Astrocyte (in vitro differentiated cells and primary cell): ENCODE results near the gene AIRE. TPM values are rescaled to one million over a fixed set of nuclear protein-coding genes. Genes with fewer than 3 reads are reported as not detected.

Source experiments
- DNase-seq: peaks from one replicate; pipeline ENCODE4 v3.0.0-alpha.2; 2010; ENCODE audit warnings: low read depth
- FAIRE-seq: peaks from 2 replicates; lab custom pipeline; 2011; peaks lifted over from hg19 to GRCh38; lab: Jason Lieb, UNC
- H2AFZ ChIP-seq: 2 replicates; pipeline ENCODE4 v1.6.0; 2012; ENCODE audit warnings: low read depth, low read length, inconsistent platforms
- H3K27ac ChIP-seq: 2 replicates; pipeline ENCODE4 v1.5.1; 2011; ENCODE audit warnings: low read depth, low read length, inconsistent platforms
- H3K27me3 ChIP-seq: 2 replicates; pipeline ENCODE4 v1.6.0; 2011; ENCODE audit warnings: low read length, inconsistent platforms; ENCODE audit not compliant: insufficient read depth
- H3K36me3 ChIP-seq: 2 replicates; pipeline ENCODE4 v1.5.1; 2011; ENCODE audit warnings: low read length, inconsistent platforms; ENCODE audit not compliant: insufficient read depth
- H3K4me1 ChIP-seq: 2 replicates; pipeline ENCODE4 v1.5.1; 2011; ENCODE audit warnings: low read length, inconsistent platforms; ENCODE audit not compliant: insufficient read depth
- H3K4me2 ChIP-seq: 2 replicates; pipeline ENCODE4 v1.6.0; 2012; ENCODE audit warnings: low read length, inconsistent platforms
- H3K4me3 ChIP-seq: 2 replicates; pipeline ENCODE4 v1.5.1; 2011; ENCODE audit warnings: low read depth, mild to moderate bottlenecking, low read length, inconsistent platforms; ENCODE audit not compliant: insufficient read depth
- H3K79me2 ChIP-seq: 2 replicates; pipeline ENCODE4 v1.6.0; 2012; ENCODE audit warnings: mild to moderate bottlenecking, low read length, inconsistent platforms; ENCODE audit not compliant: insufficient read depth
- H3K9ac ChIP-seq: 2 replicates; pipeline ENCODE4 v1.6.0; 2012; ENCODE audit warnings: mild to moderate bottlenecking, low read length, inconsistent platforms
- H3K9me3 ChIP-seq: 2 replicates; pipeline ENCODE4 v1.5.1; 2012; ENCODE audit warnings: low read depth, mild to moderate bottlenecking, low read length, inconsistent platforms; ENCODE audit not compliant: insufficient read depth
- H4K20me1 ChIP-seq: 2 replicates; pipeline ENCODE4 v1.6.0; 2012; ENCODE audit warnings: low read length, inconsistent platforms; ENCODE audit not compliant: insufficient read depth
- H3K27ac Mint-ChIP-seq: one replicate; pipeline ENCODE4 v1.8.0; 2021; ENCODE audit warnings: mild to moderate bottlenecking, mixed read lengths; ENCODE audit not compliant: unreplicated experiment
- H3K27me3 Mint-ChIP-seq: one replicate; pipeline ENCODE4 v1.8.0; 2021; ENCODE audit warnings: low read depth, mixed read lengths; ENCODE audit not compliant: unreplicated experiment
- H3K36me3 Mint-ChIP-seq: one replicate; pipeline ENCODE4 v1.8.0; 2021; ENCODE audit warnings: low read depth, mixed read lengths; ENCODE audit not compliant: unreplicated experiment
- H3K4me1 Mint-ChIP-seq: one replicate; pipeline ENCODE4 v1.8.0; 2021; ENCODE audit warnings: low read depth, mixed read lengths; ENCODE audit not compliant: unreplicated experiment
- H3K4me3 Mint-ChIP-seq: one replicate; pipeline ENCODE4 v1.8.0; 2021; ENCODE audit warnings: mild to moderate bottlenecking, moderate library complexity, mixed read lengths; ENCODE audit not compliant: unreplicated experiment
- H3K9me3 Mint-ChIP-seq: one replicate; pipeline ENCODE4 v1.8.0; 2021; ENCODE audit warnings: mild to moderate bottlenecking, mixed read lengths; ENCODE audit not compliant: unreplicated experiment
- EZH2 ChIP-seq: IDR thresholded peaks from 2 replicates; pipeline ENCODE4 v1.6.1; 2012; ENCODE audit warnings: mild to moderate bottlenecking, low read length, inconsistent platforms; ENCODE audit not compliant: insufficient read depth
- total RNA-seq: library from RNA; stranded (reverse); gene quantifications from 2 replicates; pipeline ENCODE4 v1.2.1, GENCODE V29; 2021
- TF ChIP-seq, protein P1 (sequence below): IDR thresholded peaks from 2 replicates; pipeline ENCODE4 v1.5.1; 2011; ENCODE audit warnings: low read depth, mild to moderate bottlenecking, inconsistent platforms, low read length, moderate library complexity; ENCODE audit not compliant: insufficient read depth

AIRE gene
- total RNA-seq, 1 donor from 2014 or later, result 0.07 TPM

DNA sequence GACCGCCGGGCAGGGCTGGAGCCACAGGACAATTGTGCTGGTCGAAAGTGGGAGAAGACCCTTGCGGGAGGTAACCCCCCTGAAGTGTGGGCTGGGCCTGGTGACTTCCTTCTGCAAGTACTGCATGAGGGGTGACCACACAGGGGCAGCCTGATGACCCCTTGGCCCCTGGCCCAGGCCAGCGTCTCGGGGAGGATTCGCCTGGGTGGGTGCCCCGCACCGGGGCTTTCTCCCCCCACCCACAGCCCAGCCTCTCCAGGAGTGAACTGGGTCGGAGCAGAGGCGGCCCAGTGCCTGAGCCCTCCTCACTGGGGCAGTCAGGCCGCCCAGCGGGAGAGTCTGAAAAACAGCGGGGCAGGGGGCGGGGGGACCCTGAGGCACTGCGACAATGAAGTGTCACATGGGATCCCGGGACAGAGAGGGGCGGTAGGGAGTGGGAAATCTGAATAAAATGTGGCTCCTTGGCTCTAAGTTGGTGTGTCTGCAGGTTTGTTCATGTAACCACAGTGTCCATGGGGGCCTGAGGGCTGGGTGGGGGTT is 22.4 kb upstream of the AIRE start:
- H4K20me1 ChIP-seq, result no peaks in the 10 kb centered on the region
- no peaks in the 10 kb centered on the region for H3K36me3 Mint-ChIP-seq
- H3K9ac ChIP-seq, result no peak overlapping the region
- H3K4me3 Mint-ChIP-seq, result no peak overlapping the region
- H3K27ac Mint-ChIP-seq, result no peak overlapping the region
- H2AFZ ChIP-seq, result no peak overlapping the region
- DNase-seq (no peak), FAIRE-seq (no peak)
- H3K9me3 Mint-ChIP-seq, result peaks cover 3% of the 10 kb centered on the region
- TF ChIP-seq, protein P1, sequence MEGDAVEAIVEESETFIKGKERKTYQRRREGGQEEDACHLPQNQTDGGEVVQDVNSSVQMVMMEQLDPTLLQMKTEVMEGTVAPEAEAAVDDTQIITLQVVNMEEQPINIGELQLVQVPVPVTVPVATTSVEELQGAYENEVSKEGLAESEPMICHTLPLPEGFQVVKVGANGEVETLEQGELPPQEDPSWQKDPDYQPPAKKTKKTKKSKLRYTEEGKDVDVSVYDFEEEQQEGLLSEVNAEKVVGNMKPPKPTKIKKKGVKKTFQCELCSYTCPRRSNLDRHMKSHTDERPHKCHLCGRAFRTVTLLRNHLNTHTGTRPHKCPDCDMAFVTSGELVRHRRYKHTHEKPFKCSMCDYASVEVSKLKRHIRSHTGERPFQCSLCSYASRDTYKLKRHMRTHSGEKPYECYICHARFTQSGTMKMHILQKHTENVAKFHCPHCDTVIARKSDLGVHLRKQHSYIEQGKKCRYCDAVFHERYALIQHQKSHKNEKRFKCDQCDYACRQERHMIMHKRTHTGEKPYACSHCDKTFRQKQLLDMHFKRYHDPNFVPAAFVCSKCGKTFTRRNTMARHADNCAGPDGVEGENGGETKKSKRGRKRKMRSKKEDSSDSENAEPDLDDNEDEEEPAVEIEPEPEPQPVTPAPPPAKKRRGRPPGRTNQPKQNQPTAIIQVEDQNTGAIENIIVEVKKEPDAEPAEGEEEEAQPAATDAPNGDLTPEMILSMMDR, result no peak
- no peak for TF ChIP-seq EZH2
- no peak overlapping the region for H3K4me2 ChIP-seq
- H3K9me3 ChIP-seq, result no peaks in the 10 kb centered on the region
- H3K4me3 ChIP-seq, result no peak overlapping the region
- no peaks in the 10 kb centered on the region for H3K4me1 ChIP-seq
- no peaks in the 10 kb centered on the region for H3K79me2 ChIP-seq
- H3K27ac ChIP-seq, result no peak overlapping the region
- no peaks in the 10 kb centered on the region for H3K36me3 ChIP-seq
- H3K4me1 Mint-ChIP-seq, result peaks cover 1% of the 10 kb centered on the region
- peaks cover 5% of the 10 kb centered on the region for H3K27me3 ChIP-seq
- H3K27me3 Mint-ChIP-seq, result peaks cover 26% of the 10 kb centered on the region

DNA sequence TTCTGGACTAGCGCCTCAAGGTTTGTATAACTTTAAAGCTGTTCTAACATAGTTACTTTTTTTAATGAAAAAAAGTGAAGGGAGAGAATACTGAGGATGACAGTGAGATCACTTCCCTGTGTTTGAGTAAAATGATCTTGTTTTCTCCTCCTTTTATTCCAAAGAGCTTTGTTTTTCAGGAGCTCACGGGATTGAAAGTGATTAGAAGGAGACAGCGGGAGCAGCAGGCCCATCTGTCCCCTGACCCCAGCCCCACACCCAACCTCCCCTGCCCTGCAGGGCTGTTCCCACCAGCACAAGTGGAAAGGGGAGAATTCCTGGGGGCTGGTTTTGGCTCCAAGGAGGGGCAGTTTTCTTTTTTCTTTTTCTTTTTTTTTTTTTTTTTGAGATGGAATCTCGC is 21.9 kb upstream of the AIRE start:
- no peaks in the 10 kb centered on the region for H4K20me1 ChIP-seq
- H3K9me3 Mint-ChIP-seq, result peaks cover 3% of the 10 kb centered on the region
- peaks cover 24% of the 10 kb centered on the region for H3K27me3 Mint-ChIP-seq
- H3K36me3 Mint-ChIP-seq, result no peaks in the 10 kb centered on the region
- TF ChIP-seq, protein P1, result no peak
- no peak for TF ChIP-seq EZH2
- no peaks in the 10 kb centered on the region for H3K9me3 ChIP-seq
- no peak overlapping the region for H3K4me2 ChIP-seq
- no peak for FAIRE-seq
- H3K79me2 ChIP-seq, result no peaks in the 10 kb centered on the region
- no peak overlapping the region for H3K27ac ChIP-seq
- H3K4me1 Mint-ChIP-seq, result peaks cover 1% of the 10 kb centered on the region
- H3K27ac Mint-ChIP-seq, result no peak overlapping the region
- no peaks in the 10 kb centered on the region for H3K36me3 ChIP-seq
- no peak for DNase-seq
- H3K4me1 ChIP-seq, result no peaks in the 10 kb centered on the region
- H3K4me3 ChIP-seq, result no peak overlapping the region
- H2AFZ ChIP-seq, result no peak overlapping the region
- H3K4me3 Mint-ChIP-seq, result no peak overlapping the region
- no peak overlapping the region for H3K9ac ChIP-seq
- H3K27me3 ChIP-seq, result peaks cover 5% of the 10 kb centered on the region

DNA sequence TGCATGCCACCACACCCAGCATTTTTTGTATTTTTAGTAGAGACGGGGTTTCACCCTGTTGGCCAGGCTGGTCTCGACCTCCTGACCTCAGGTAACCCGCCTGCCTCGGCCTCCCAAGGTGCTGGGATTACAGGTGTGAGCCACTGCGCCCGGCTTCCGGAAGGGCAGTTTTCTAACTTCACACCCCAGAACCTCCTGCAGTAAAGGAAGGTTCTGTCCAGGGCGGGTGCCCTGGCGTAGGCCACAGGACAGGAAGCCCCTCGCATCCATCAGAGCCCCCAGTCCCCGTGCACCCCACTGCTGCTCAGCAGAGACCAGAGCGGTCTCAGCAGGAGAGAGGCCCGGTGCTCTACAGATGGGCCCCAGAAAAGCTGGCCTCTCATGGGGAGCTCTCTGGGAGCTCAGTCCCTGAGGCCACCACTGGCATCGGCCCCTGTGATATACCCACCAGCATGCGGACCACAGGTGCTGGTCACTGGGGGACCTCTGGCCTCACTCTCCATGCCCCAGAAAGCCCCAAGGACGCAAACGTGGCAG is 19.9 kb upstream of the AIRE start:
- FAIRE-seq, result no peak
- H3K4me2 ChIP-seq, result no peak overlapping the region
- H3K36me3 Mint-ChIP-seq, result no peaks in the 10 kb centered on the region
- H3K9ac ChIP-seq, result no peak overlapping the region
- H3K27me3 Mint-ChIP-seq, result peaks cover 14% of the 10 kb centered on the region
- no peaks in the 10 kb centered on the region for H3K9me3 ChIP-seq
- no peaks in the 10 kb centered on the region for H3K9me3 Mint-ChIP-seq
- H3K36me3 ChIP-seq, result no peaks in the 10 kb centered on the region
- H3K4me3 Mint-ChIP-seq, result no peak overlapping the region
- no peak for DNase-seq
- no peak overlapping the region for H2AFZ ChIP-seq
- H3K4me1 ChIP-seq, result no peaks in the 10 kb centered on the region
- TF ChIP-seq, protein P1, result no peak
- no peak for TF ChIP-seq EZH2
- H3K79me2 ChIP-seq, result no peaks in the 10 kb centered on the region
- H3K4me1 Mint-ChIP-seq, result no peaks in the 10 kb centered on the region
- no peaks in the 10 kb centered on the region for H4K20me1 ChIP-seq
- H3K4me3 ChIP-seq, result no peak overlapping the region
- no peaks in the 10 kb centered on the region for H3K27me3 ChIP-seq
- H3K27ac Mint-ChIP-seq, result no peak overlapping the region
- no peak overlapping the region for H3K27ac ChIP-seq
